ENCODE measurements around the gene SLC9A9. TPM values are rescaled to one million over a fixed set of nuclear protein-coding genes. Genes with fewer than 3 reads are reported as not detected.

SLC9A9 gene
- total RNA-seq, 1 experiment from 2014 or later, result 2.2 TPM

DNA sequence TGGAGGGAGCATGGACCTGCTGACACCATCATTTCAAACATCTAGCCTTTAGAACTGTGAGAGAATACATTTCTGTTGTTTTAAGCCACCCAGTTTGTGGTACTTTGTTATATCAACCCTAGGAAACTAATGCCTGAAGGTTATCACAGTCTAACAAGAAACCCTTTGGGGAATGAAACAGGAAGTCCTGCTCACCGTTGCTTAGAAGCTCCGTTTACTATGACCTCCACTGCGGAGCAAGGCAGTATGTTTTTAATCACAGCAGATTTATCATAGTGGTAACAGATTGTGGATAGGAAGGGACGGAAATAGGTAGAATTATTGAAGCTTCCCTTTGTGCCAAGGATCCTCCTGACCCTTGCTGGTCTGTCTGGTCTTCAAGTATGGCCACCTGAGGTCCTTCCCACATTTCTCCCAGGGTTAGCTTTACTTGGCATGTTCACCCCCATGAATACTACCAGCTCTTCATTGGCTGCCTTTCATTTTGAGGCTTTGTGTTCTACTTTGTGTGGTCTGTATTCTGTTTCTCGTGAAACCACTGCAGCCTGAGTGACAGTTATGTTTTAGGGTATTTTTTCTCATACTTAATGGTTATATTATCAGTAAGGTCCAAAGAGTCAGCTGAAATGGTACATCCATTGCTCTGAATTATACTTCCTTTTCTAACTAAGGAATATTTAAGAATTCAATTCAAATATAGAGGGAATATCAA is 527.1 kb downstream of the SLC9A9 start:
- Mint-ChIP-seq H3K27me3 (ENCODE audit: insufficient read depth, unreplicated experiment) (no peaks in the 10 kb centered on the region), H3K27ac (ENCODE audit: low read depth, unreplicated experiment) (no peak overlapping the region), H3K4me1 (ENCODE audit: insufficient read depth, unreplicated experiment) (no peaks in the 10 kb centered on the region), H3K4me3 (ENCODE audit: unreplicated experiment) (no peak overlapping the region), H3K36me3 (ENCODE audit: insufficient read depth, unreplicated experiment) (peaks cover 4% of the 10 kb centered on the region), H3K9me3 (ENCODE audit: unreplicated experiment) (no peaks in the 10 kb centered on the region)
- no peak for DNase-seq (ENCODE audit: unreplicated experiment)
- ChIA-PET POLR2A (interaction anchor here (0.8 kb wide), 1 partner anchor 9 kb away, joined by 3 read pairs; no protein-coding TSS in a partner anchor), CTCF (interaction anchor here (0.7 kb wide), 1 partner anchor 9 kb away, joined by 3 read pairs; no protein-coding TSS in a partner anchor)
- no TSS peak for BruUV-seq (replicated peaks)
- intact Hi-C loops (cut with micrococcal nuclease), result no loop called here
- TF ChIP-seq CTCF (IDR thresholded peaks at IDR 0.05; ENCODE audit: unreplicated experiment), result no peak

DNA sequence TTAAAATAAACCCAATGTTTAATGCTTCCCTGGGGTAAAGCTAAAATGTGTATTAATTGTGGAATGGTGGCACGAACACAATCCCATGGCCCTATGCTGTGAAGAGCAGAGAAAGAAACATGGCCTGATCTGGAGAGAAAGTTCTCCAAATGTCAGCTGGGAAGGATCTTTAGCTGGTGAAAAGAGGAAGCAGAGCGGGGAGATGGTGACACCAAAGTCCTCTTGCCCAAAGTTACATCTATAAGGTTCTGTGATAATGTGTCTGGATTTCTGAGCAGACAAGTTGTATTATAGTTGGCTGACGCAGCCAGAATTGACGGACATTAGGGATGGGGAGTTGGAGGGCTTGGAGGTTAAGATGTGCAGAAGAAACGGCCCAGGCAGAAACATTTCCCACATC is 532.5 kb downstream of the SLC9A9 start:
- no peak for TF ChIP-seq CTCF (IDR thresholded peaks at IDR 0.05; ENCODE audit: unreplicated experiment)
- Mint-ChIP-seq H3K27ac (ENCODE audit: low read depth, unreplicated experiment) (no peak overlapping the region), H3K4me3 (ENCODE audit: unreplicated experiment) (no peak overlapping the region), H3K9me3 (ENCODE audit: unreplicated experiment) (no peaks in the 10 kb centered on the region), H3K27me3 (ENCODE audit: insufficient read depth, unreplicated experiment) (no peaks in the 10 kb centered on the region), H3K4me1 (ENCODE audit: insufficient read depth, unreplicated experiment) (peaks cover 13% of the 10 kb centered on the region), H3K36me3 (ENCODE audit: insufficient read depth, unreplicated experiment) (peaks cover 4% of the 10 kb centered on the region)
- CTCF ChIA-PET, result interaction anchor here (0.9 kb wide), 1 partner anchor 87 kb away, joined by 3 read pairs; no protein-coding TSS in a partner anchor
- POLR2A ChIA-PET, result no interaction called here
- DNase-seq (ENCODE audit: unreplicated experiment), result no peak
- no TSS peak for BruUV-seq (replicated peaks)
- intact Hi-C loops (cut with micrococcal nuclease), result no loop called here

- H3K27me3 Mint-ChIP-seq (ENCODE audit: insufficient read depth, unreplicated experiment), result no peaks in the 10 kb centered on the region
- no peaks in the 10 kb centered on the region for H3K9me3 Mint-ChIP-seq (ENCODE audit: unreplicated experiment)
- CTCF ChIA-PET, result interaction anchor here (1.2 kb wide), 2 partner anchors 111 to 274 kb away, joined by 3 to 4 read pairs; no protein-coding TSS in a partner anchor
- intact Hi-C loops (cut with micrococcal nuclease), result no loop called here
- peaks cover 13% of the 10 kb centered on the region for H3K4me1 Mint-ChIP-seq (ENCODE audit: insufficient read depth, unreplicated experiment)
- no peak overlapping the region for H3K4me3 Mint-ChIP-seq (ENCODE audit: unreplicated experiment)
- BruUV-seq (replicated peaks), result no TSS peak
- no peaks in the 10 kb centered on the region for H3K36me3 Mint-ChIP-seq (ENCODE audit: insufficient read depth, unreplicated experiment)
- H3K27ac Mint-ChIP-seq (ENCODE audit: low read depth, unreplicated experiment), result no peak overlapping the region
- POLR2A ChIA-PET, result interaction anchor here (0.5 to 0.7 kb wide), 3 partner anchors 109 to 1416 kb away, joined by 3 read pairs; no protein-coding TSS in a partner anchor
- TF ChIP-seq CTCF (IDR thresholded peaks at IDR 0.05; ENCODE audit: unreplicated experiment), result no peak
- no peak for DNase-seq (ENCODE audit: unreplicated experiment)
Measured at GRCh38 chr3:143314251-143315093, 533.8 kb downstream of the SLC9A9 start.

GRCh38 chr3:143313893-143314188 is 534.4 kb downstream of the SLC9A9 start:
- no peaks in the 10 kb centered on the region for H3K36me3 Mint-ChIP-seq (ENCODE audit: insufficient read depth, unreplicated experiment)

More at GRCh38 chr3:143313893-143314188, 534.4 kb downstream of the SLC9A9 start:
- POLR2A ChIA-PET, result interaction anchor here (0.5 kb wide), 1 partner anchor 1416 kb away, joined by 3 read pairs; no protein-coding TSS in a partner anchor
- Mint-ChIP-seq H3K27me3 (ENCODE audit: insufficient read depth, unreplicated experiment) (no peaks in the 10 kb centered on the region), H3K27ac (ENCODE audit: low read depth, unreplicated experiment) (no peak overlapping the region), H3K4me1 (ENCODE audit: insufficient read depth, unreplicated experiment) (peaks cover 13% of the 10 kb centered on the region), H3K4me3 (ENCODE audit: unreplicated experiment) (no peak overlapping the region), H3K9me3 (ENCODE audit: unreplicated experiment) (no peaks in the 10 kb centered on the region)
- CTCF ChIA-PET, result interaction anchor here (1.2 kb wide), 1 partner anchor 273 kb away, joined by 4 read pairs; no protein-coding TSS in a partner anchor
- DNase-seq (ENCODE audit: unreplicated experiment), result no peak
- no TSS peak for BruUV-seq (replicated peaks)
- TF ChIP-seq CTCF (IDR thresholded peaks at IDR 0.05; ENCODE audit: unreplicated experiment), result no peak
- intact Hi-C loops (cut with micrococcal nuclease), result no loop called here

Data from MCF 10A (cell line).